Caki2 (cell line): ENCODE measurements around the gene GP9. TPM values are rescaled to one million over a fixed set of nuclear protein-coding genes. Genes with fewer than 3 reads are reported as not detected.
"Not testable (repeated sequence)": the region's sequence is repeated elsewhere in the genome, so short reads cannot be mapped to it uniquely, and the experiment has no call there.

Experiments
- DNase-seq: peaks from one replicate; pipeline ENCODE4 v3.0.0-alpha.2; 2015; ENCODE audit warnings: low read depth
- in situ Hi-C: cut with HindIII; loops from 2 replicates; pipeline ENCODE4 v1.10.0; 2016; ENCODE audit warnings: low sequenced_read_pairs, low pct_unique_long_range_greater_than_20kb, mixed read lengths
- total RNA-seq: library from RNA; depleted of rRNA; stranded (reverse); fragments of >200 nt; shearing (Covaris generic); gene quantifications from 2 replicates; pipeline ENCODE4 v1.2.3, GENCODE V29; 2014; ENCODE audit warnings: low replicate concordance

GP9 gene
- total RNA-seq, 1 experiment from 2014 or later = not detected

GRCh38 chr3:129063091-129063640 is 2.6 kb downstream of the GP9 start:
- DNase-seq = no peak
- in situ Hi-C loops = no loop called here

DNA sequence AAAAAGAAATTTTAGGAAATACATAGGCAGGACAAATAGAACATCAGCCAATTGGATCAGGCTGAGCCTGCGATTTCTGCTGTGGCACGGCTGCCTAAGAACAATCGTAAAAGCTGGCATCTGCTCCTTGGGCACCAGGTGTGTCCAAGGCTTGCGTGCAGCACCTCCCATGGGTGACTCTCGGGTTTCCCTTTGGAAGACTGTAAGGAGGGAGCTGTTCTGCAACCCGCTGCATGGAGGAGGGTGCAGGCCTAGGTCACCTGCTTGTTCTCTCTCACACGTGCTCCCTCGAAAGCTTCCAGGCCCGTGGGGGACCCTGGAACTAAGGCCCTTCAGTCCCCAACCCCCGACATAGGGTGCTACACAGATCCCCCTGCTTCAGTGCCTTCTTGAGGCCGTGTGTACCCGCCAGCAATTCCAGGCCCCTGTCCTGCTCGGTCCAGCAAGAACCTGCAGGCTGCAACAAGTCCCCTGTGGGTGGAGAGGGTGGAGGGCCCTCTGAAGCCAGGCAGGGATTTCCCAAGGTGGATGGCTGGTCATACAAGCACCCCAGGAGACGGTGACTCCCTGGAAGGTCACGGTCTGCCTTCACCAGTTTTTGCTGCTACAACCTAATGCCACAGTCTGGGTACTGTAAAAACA is 3.4 kb downstream of the GP9 start:
- no peak for DNase-seq

DNA sequence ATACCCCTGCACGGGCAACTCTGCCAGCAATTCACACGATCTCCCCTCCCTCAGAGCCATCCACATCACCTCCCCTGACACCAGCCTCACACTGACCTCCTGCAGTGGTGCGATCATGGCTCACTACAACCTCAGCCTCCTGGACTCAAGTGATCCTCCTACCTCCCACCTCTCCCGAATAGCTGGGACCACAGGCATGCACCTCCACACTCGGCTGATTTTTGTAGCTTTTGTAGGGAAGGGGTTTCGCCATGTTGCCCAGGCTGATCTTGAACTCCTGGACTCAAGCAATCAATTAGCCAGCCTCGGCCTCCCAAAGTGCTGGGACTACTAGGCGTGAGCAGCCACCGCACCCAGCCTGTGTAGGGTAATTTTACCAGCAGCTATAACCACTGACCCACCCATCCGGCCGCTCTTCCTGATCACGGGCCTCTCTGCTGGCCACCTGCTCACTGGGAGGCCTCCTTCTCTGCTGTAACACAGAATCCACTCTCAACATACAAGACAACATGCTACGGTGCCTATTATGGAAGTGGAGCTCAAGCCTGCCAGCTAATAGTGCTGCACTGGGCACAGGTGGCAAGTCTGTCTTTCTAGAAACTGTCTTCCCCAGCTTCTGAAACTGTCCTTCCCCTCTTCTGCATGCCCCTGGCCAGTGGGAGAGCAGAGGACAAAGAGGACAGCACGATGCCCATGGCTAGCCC is 4.6 kb downstream of the GP9 start:
- DNase-seq = no peak
- in situ Hi-C loops = no loop called here

More for the DNA sequence above, 3.4 kb downstream of the GP9 start:
- in situ Hi-C loops = no loop called here

- in situ Hi-C loops = no loop called here
- no peak for DNase-seq
Measured at GRCh38 chr3:129065720-129066073, 5.1 kb downstream of the GP9 start.

GRCh38 chr3:129067719-129068118 is 7.1 kb downstream of the GP9 start:
- in situ Hi-C loops = not testable (repeated sequence)

GRCh38 chr3:129068291-129068886 is 7.8 kb downstream of the GP9 start:
- in situ Hi-C loops = no loop called here
- DNase-seq = no peak

More at GRCh38 chr3:129067719-129068118, 7.1 kb downstream of the GP9 start:
- not testable (repeated sequence) for DNase-seq

- in situ Hi-C loops = not testable (repeated sequence)
Measured at GRCh38 chr3:129069313-129070085, 8.9 kb downstream of the GP9 start.

GRCh38 chr3:129070086-129070885 is 9.7 kb downstream of the GP9 start:
- in situ Hi-C loops = no loop called here
- DNase-seq = no peak

More at GRCh38 chr3:129069313-129070085, 8.9 kb downstream of the GP9 start:
- DNase-seq = not testable (repeated sequence)

DNA sequence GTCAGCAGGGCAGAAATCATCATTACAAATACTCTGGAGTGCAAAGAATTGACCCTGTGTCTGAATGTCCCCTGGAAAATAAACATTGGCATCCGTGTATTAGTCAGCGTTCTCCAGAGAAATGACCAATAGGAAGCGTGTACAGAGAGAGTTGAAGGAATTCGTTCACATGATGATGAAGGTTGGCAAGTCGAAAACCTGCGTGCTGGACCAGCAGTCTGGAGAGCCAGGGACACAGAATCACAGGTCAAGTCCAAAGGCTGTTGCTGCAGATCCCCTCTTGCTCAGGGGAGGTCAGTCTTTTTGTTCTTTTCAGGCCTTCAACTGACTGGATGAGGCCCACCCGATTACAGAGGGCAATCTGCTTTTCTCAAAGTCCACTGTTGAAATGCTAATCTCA is 16.6 kb downstream of the GP9 start:
- peak; percentile 42 for DNase-seq
- in situ Hi-C loops = no loop called here

DNA sequence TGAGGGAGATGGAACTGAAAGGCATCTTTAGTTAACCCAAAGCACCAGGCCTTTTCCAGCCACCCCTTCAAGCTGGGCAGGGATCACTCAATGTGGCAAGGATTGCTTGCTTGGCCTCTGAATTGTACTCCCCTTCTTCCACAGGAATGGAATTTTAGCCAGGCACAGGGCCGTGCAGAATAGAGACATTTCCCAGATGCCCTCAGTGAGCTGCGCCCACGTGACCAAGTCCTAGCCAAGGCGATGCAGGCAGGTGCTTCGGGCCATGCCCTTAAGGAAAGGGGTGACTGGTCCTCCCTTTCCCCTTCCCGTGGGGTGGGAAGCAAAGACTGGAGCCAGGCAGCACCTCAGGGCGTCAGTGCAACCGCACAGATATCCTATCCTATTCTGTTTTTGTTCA is 17.9 kb downstream of the GP9 start:
- in situ Hi-C loops = no loop called here
- no peak for DNase-seq

DNA sequence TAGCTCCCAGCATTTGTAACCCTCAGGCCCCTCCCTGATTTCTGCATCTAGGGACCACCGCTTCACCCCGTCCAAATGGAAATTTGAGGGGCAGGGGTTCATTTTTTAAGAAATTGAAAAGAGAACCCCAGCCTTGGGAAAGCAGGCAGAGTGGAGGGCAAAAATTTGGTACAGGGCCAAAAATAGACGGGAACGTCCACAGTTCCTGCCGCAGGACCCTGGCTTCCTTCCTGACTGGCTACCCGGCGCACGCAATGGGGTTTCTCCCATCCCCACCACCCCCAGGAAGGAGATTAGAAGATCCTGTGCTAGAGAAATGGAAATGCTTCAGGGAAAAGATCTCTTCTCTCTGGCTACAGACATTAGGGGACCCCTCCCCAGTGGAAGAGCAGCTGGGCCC is 20.9 kb downstream of the GP9 start:
- in situ Hi-C loops = no loop called here
- DNase-seq = no peak

DNA sequence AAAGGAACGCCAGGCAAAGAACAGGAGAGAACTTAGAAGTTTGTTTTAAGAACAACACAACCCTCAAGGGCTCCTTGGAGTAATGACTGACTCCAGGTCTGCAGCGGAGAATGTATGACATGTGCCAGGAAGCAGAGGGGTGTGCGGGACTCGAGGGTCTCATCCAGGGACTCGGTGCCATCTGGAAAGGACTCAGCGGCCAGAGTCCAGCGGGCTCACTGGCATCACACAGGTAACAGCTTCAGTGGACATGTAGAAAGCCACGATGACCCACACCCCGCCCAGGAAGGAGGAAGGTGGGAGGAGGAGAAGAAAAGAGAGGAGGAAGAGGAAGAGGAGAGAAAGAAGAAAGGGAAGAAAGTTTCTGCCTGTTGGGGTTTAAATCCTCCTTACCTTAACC is 21.4 kb downstream of the GP9 start:
- no peak for DNase-seq
- in situ Hi-C loops = no loop called here

- in situ Hi-C loops = no loop called here
- DNase-seq = no peak
Measured at GRCh38 chr3:129084501-129084900, 23.9 kb downstream of the GP9 start.

- no peak for DNase-seq
- in situ Hi-C loops = no loop called here
Measured at GRCh38 chr3:129085165-129085715, 24.7 kb downstream of the GP9 start.

DNA sequence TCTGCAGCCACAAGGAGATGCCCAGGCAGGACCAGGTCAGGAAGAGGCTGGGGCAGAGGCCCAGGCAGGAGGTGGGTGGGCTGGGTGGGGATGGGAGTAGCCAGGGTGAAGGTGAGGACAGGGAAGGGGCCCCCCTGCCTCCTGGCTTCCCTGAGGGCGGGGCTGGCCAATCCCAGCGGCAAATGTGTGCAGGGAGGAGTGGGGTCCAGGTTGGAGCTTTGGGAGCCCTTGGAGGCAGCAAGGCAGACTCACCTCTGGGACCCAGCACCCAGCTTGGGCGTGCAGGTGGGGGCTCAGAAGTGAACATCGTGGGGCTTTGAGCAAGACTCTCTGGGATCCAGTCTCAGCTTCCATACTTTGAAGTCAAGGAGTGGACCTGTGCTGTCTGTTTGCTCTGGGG is 25.2 kb downstream of the GP9 start:
- in situ Hi-C loops = no loop called here
- no peak for DNase-seq

- in situ Hi-C loops = no loop called here
- DNase-seq = no peak
Measured at GRCh38 chr3:129087138-129087702, 26.6 kb downstream of the GP9 start.

- DNase-seq, in situ Hi-C loops: not testable (repeated sequence)
Measured at GRCh38 chr3:129087904-129088303, 27.3 kb downstream of the GP9 start.
